ENCODE results near the gene RAB21. TPM values are rescaled to one million over a fixed set of nuclear protein-coding genes. Genes with fewer than 3 reads are reported as not detected.

RAB21 gene
- total and polyA plus RNA-seq, 4 donors = 5.5 to 15.0 (median 10.0) TPM

- DNase-seq (ENCODE audit: low spot score) = no peak
- no peaks in the 10 kb centered on the region for H3K4me1 ChIP-seq (ENCODE audit: control insufficient read depth in 4 of 4, insufficient read depth in 4 of 4, low read length in 3 of 4)
- H3K27ac ChIP-seq (ENCODE audit: low read depth in 1 of 2, low read length in 2 of 2) = no peak overlapping the region
- no peak overlapping the region for H3K9ac ChIP-seq (ENCODE audit: low read depth in 1 of 2, low read length in 2 of 2)
- no peaks in the 10 kb centered on the region for H3K9me3 ChIP-seq (ENCODE audit: control insufficient read depth in 4 of 4, low read length in 3 of 4)
- no peaks in the 10 kb centered on the region for H3K36me3 ChIP-seq (ENCODE audit: control insufficient read depth in 4 of 4, insufficient read depth in 3 of 4, low read depth in 1 of 4, low read length in 3 of 4)
- H3K4me3 ChIP-seq (ENCODE audit: low read depth in 1 of 3, low read length in 3 of 3) = no peak overlapping the region
- WGBS = 98% methylated on average over 1 of the region's 1 CpG
- H3K27me3 ChIP-seq (ENCODE audit: control insufficient read depth in 4 of 4, insufficient read depth in 4 of 4, low read length in 3 of 4) = no peaks in the 10 kb centered on the region
- no peak for TF ChIP-seq FOXA2 (IDR thresholded peaks at IDR 0.05)
Observed at GRCh38 chr12:71737197-71737596, 17.5 kb upstream of the RAB21 start.

- TF ChIP-seq HNF4A (conservative IDR thresholded peaks at IDR 0.05) (no peak), TAF1 (conservative IDR thresholded peaks at IDR 0.05) (no peak), REST (IDR thresholded peaks at IDR 0.05) (no peak), JUND (IDR thresholded peaks at IDR 0.05) (no peak), HNF4G (IDR thresholded peaks at IDR 0.05) (no peak), YY1 (IDR thresholded peaks at IDR 0.05) (no peak), RAD21 (IDR thresholded peaks at IDR 0.05) (no peak), FOXA1 (IDR thresholded peaks at IDR 0.05) (no peak), ZBTB33 (IDR thresholded peaks at IDR 0.05) (no peak), ATF3 (IDR thresholded peaks at IDR 0.05) (no peak), FOXA2 (IDR thresholded peaks at IDR 0.05) (no peak), NR2F2 (IDR thresholded peaks at IDR 0.05) (no peak), EGR1 (IDR thresholded peaks at IDR 0.05; ENCODE audit: low read depth in 2 of 2) (no peak), SP1 (IDR thresholded peaks at IDR 0.05) (no peak), MAX (IDR thresholded peaks at IDR 0.05) (no peak), CTCF (IDR thresholded peaks at IDR 0.05; ENCODE audit: low read depth, low read length, missing input control) (no peak)
- 0% methylated on average over 1 of the region's 1 CpG for WGBS
- no peaks in the 10 kb centered on the region for H3K4me1 ChIP-seq (ENCODE audit: control insufficient read depth in 4 of 4, insufficient read depth in 4 of 4, low read length in 3 of 4)
- no peak overlapping the region for H3K9ac ChIP-seq (ENCODE audit: low read depth in 1 of 2, low read length in 2 of 2)
- no peak for DNase-seq (ENCODE audit: low spot score)
- H3K9me3 ChIP-seq (ENCODE audit: control insufficient read depth in 4 of 4, low read length in 3 of 4) = no peaks in the 10 kb centered on the region
- H3K27ac ChIP-seq (ENCODE audit: low read depth in 1 of 2, low read length in 2 of 2) = no peak overlapping the region
- no peaks in the 10 kb centered on the region for H3K27me3 ChIP-seq (ENCODE audit: control insufficient read depth in 4 of 4, insufficient read depth in 4 of 4, low read length in 3 of 4)
- H3K36me3 ChIP-seq (ENCODE audit: control insufficient read depth in 4 of 4, insufficient read depth in 3 of 4, low read depth in 1 of 4, low read length in 3 of 4) = no peaks in the 10 kb centered on the region
- no peak overlapping the region for H3K4me3 ChIP-seq (ENCODE audit: low read depth in 1 of 3, low read length in 3 of 3)
Observed at GRCh38 chr12:71742998-71743397, 11.7 kb upstream of the RAB21 start.
